ENCODE results near the gene NUBP1. TPM values are rescaled to one million over a fixed set of nuclear protein-coding genes. Genes with fewer than 3 reads are reported as not detected.
"Not testable (repeated sequence)": the region's sequence is repeated elsewhere in the genome, so short reads cannot be mapped to it uniquely, and the experiment has no call there.

Gene NUBP1
- polyA plus RNA-seq, 3 donors, result 31.1 to 33.6 (median 33.5) TPM

DNA sequence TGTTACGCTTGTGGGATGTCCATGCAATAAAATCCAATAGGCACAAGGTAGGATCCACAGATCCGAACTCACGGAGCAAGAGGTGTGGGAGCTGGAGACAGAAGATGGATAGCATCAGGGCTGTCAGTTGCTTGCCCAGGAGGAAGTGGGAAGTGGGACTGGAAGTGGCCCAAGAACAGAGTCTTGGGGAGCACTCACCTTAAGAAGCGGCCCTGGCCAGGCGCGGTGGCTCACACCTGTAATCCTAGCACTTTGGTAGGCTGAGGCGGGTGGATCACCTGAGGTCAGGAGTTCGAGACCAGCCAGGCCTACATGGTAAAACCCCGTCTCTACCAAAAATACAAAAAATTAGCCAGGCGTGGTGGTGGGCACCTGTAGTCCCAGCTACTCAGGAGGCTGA, 2.4 kb upstream of the NUBP1 start:
- DNase-seq (ENCODE audit: extremely low read depth in 1 of 11, low read depth in 9 of 11, low spot score in 4 of 11), result not testable (repeated sequence)

DNA sequence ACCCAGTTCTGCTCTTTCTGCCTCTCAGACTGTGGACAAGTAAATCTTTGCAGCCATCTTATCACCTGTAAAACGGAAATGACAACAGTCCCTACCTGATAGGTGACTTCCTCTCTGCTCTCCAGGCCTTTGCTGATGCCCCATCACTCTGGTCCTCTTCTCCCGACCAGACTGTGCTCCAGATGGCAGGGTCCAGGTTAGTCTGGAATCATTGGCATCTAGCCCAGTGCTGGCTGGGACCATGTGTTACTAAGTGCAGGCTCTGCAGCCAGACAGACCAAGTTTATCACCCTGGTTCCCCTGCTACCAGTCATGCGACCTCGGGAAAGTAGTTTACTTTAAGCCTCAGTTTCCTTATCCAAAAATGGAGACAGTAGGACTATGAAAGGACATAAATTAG, 1.8 kb upstream of the NUBP1 start:
- DNase-seq (ENCODE audit: extremely low read depth in 1 of 11, low read depth in 9 of 11, low spot score in 4 of 11), result no peak

DNA sequence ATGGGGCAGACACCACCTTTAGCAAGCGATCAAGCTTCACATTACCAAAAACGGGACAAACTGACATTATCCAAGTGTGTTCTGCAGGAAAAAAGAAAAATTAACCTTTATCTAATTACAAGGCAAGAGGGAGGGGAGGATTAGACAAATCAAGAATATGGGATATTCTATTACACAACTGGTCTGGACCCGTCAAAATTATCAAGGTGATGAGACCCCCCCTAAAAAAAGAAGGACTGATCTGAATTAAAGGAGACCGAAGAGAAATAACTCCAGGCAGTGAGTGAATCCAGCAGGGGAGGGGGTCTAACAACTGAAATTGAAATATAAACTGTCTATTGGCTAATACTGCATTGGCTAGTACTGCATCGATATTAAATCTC, 424 bp upstream of the NUBP1 start:
- DNase-seq (ENCODE audit: extremely low read depth in 1 of 11, low read depth in 9 of 11, low spot score in 4 of 11), result no peak

DNA sequence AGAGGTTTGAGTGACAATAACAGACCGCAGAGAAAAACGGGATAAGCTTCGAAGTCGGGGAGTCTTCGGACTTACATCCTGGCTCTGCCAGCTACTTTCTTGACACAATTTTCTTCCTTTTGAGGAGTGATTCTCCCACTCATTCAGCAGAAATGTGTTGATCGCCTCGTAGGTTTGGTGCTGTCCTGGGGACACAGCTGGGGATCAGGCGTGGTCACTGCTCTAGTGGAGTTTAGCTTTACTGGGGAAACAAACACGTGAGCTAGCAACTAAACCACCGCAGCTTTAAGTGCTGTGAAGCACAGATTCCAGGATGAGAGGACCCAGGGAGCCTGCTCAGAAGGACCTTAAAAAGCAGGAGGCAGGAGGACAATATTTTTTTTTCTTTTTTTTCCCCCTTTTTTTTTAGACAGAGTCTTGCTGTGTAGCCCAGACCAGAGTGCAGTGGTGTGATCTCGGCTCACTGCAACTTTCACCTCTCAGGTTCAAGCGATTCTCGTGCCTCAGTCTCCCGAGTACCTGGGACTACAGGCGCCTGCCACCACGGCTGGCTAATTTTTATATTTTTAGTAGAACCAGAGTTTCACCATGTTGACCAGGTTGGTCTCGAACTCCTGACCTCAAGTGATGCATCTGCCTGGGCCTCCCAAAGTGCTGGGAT, 858 bp downstream of the NUBP1 start:
- peak in 1 of 11 donors; percentile 24 for DNase-seq (ENCODE audit: extremely low read depth in 1 of 11, low read depth in 9 of 11, low spot score in 4 of 11)

DNA sequence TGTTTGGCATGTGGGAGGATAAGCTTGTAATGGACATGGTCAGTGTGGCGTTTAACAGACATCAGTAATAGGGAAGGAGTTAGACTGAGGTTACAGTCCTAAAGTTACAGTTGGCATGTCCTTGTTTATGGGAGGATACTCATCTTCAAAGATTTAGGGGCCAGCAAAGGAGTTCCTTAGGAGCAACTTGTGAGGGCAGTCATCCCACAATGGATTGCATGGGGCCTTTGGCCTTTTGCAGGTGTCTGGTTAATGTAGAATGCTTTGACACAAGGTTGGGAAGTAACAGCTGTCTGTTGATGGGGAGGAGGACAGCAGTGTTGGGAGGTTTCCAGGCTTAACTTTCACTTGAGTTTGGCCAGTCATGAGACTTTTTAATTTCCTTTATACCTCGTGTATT, 2.2 kb downstream of the NUBP1 start:
- peak in 9 of 11 donors; percentile 37 to 86 (median 75) for DNase-seq (ENCODE audit: extremely low read depth in 1 of 11, low read depth in 9 of 11, low spot score in 4 of 11)

DNA sequence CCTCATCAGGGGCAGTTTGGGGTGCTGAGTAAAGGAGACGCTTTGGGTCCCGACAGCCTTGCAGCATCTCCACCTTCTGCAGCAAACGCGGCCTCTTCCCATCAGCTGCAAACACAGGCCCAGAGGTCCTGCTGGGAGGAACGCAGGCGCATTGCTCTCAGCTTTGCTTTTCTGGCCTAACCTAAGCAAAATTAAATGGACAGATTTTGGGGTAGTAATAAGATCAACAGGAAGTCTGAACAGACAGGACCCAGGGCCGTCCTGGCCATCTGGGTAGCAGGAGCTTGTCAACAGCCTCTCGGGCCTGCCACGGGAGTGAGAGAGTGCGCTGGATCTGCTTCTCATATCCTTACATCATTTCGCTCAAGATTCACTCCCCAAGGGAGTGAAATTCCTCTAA, 7.2 kb downstream of the NUBP1 start:
- DNase-seq (ENCODE audit: extremely low read depth in 1 of 11, low read depth in 9 of 11, low spot score in 4 of 11), result no peak

DNA sequence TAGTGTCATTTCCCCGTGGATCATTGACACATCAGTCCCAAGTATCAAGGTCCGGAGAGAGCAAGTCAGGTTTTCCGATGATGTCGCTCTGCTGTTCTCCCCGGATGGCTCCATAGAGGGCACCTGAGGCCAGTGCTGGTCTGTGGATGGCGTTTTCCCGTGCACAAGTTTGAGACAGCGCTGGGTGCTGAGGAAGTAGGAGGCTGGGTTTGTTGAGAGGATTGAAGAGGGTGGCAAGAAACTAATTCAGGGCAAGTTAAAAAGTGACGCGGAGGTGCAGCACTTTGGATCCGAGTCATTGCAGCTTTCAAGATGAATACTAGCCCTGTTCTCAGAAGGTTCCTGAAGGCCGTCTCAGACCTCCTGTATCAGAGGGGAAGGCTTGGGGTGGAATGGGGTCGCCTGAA, 7.7 kb downstream of the NUBP1 start:
- no peak for DNase-seq (ENCODE audit: extremely low read depth in 1 of 11, low read depth in 9 of 11, low spot score in 4 of 11)

DNA sequence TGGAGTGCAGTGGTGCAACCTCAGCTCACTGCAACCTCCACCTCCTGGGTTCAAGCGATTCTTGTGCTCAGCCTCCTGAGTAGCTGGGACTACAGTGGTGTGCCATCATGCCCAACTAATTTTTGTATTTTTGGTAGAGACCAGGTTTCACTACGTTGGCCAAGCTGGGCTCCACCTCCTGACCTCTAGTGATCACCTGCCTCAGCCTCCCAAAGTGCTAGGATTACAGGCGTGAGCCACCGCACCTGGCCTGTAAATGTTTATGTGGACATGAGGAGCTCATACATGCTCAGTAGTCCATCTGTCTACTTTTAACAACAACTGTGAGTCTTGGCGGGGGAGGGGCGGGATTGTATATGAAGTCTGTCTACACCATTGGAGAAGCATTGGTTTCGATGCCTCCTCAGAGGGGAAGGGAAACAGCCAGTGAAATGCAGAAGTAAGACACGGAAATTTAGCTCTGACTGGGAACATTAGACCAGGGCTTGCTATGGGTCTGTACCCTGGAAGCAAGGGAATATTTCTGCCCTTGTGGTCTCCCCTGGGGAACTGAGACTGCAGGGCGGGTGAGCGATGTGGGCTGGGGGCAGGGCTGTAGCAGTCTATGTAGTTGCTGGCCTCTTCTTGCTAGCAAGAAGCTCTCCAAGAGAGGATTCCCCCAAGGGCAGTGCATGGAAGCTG, 9.3 kb downstream of the NUBP1 start:
- no peak for DNase-seq (ENCODE audit: extremely low read depth in 1 of 11, low read depth in 9 of 11, low spot score in 4 of 11)

DNA sequence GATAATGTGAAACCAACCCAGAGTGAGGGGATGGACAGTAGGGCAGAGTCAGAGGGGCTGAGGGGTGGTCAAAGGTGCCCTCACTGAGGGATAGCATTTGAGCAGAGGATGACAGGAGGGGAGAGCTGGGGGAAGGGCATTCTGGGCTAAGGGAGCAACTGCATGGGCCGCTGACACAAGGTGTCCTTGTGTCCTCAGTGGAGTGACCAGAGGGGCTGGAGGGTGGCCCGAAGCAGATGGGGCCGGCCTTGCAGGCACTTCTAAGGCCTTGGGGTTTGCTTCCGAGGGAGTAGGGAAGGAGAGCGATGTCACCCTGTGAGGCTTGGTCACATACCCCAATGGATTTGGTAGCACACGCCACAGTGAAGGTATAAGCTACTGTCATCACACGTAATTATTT, 10.0 kb downstream of the NUBP1 start:
- DNase-seq (ENCODE audit: extremely low read depth in 1 of 11, low read depth in 9 of 11, low spot score in 4 of 11), result no peak

DNA sequence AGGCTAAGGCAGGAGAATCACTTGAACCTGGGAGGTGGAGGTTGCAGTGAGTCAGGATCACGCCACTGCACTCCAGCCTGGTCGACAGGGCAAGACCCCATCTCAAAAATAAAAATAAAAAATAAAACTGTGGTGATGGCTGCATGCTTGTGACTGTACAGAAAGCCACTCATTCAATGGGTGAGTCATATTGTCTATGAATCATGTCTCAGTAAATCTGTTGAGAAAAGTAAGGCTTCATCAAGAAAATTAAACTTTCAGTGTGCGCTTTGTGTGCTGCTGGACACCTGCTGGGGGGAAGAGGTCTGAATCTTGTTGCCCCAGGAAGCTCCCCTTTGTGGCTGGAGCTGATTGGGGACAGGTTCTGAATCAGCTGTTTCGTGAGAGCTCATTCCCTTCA, 11.3 kb downstream of the NUBP1 start:
- DNase-seq (ENCODE audit: extremely low read depth in 1 of 11, low read depth in 9 of 11, low spot score in 4 of 11), result no peak

DNA sequence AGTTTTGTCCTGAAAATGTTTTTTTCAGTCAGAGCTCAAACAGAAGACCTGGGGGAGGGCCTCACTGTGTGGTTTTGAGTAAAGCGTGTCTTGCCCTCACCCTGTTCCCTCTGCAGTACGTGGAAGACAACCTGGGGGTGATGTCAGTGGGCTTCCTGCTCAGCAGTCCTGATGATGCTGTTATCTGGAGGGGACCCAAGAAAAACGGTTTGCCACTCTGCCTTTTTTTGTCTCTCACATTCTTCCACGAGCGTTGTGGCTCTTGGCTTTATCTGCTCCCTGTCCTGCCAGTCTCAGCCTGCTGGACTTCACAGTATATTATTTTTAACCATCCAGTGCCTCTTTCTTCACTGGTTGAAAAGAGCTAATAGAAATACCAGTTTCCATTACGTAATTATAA, 12.9 kb downstream of the NUBP1 start:
- DNase-seq (ENCODE audit: extremely low read depth in 1 of 11, low read depth in 9 of 11, low spot score in 4 of 11), result no peak

DNA sequence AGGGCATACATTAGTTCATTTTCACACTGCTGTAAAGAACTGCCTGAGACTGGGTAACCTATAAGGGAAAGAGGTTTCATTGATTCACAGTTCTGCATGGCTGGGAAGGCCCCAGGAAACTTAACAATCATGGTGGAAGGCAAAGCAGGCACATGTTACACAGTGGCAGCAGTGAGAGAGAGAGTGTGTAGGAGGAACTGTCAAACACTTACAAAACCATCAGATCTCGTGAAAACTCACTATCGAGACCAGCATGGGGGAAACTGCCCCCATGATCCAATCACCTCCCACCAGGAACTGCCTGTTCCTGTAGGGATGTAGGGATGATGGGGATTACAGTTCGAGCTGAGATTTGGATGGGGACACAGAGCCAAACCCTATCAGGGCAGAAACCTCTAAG, 17.2 kb downstream of the NUBP1 start:
- DNase-seq (ENCODE audit: extremely low read depth in 1 of 11, low read depth in 9 of 11, low spot score in 4 of 11), result no peak

DNA sequence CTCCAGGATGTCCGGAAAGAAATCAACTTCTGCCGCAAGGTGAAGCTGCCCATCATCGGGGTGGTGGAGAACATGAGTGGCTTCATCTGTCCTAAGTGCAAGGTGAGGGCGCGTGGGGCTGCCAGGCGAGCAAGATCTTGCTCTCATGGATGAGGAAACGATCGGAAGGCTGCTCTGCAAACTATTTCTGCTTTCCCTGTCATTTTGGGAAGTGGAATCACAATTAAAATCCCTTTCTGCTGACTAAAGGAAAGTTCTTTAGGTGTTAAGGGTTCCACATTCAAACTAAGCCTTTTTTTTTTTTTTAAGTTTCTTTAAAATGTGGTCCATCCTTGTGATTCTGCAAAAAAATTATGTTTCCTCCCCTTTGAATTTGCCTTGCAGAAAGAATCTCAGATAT, 17.7 kb downstream of the NUBP1 start:
- DNase-seq (ENCODE audit: extremely low read depth in 1 of 11, low read depth in 9 of 11, low spot score in 4 of 11), result no peak

DNA sequence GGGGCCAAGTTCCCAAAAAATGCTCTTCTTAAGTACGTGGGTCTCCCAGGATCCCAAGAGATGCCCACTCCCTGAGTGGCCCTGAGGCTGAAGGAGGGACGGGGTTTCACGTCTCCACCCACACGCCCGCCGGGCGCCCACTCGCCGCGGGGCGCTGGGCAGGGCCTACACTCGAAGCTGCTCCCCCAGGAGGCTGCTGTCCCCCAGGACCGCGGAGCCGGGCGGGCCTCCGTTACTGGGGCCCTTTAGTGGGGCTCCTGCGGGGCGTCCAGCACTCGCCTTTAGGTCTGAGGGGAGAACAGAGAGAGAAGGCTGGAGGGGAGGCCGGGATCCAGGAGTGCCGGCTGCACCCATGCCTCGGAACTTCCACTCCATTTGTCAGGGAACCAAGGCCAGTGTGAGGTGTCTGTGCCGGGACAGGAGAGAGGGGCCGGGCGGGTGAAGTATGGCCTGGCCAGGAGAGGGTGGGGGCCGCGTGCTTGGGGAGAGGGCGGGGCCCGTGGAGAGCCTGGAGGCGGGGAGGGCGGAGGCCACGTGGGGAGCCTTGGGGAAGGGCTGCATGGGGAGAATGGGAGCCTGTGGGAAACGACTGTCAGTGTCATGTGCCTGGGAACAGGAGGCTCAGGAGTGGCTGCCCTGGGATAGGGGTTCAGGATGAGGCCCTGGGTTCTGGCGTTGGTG, 18.8 kb downstream of the NUBP1 start:
- no peak for DNase-seq (ENCODE audit: extremely low read depth in 1 of 11, low read depth in 9 of 11, low spot score in 4 of 11)

DNA sequence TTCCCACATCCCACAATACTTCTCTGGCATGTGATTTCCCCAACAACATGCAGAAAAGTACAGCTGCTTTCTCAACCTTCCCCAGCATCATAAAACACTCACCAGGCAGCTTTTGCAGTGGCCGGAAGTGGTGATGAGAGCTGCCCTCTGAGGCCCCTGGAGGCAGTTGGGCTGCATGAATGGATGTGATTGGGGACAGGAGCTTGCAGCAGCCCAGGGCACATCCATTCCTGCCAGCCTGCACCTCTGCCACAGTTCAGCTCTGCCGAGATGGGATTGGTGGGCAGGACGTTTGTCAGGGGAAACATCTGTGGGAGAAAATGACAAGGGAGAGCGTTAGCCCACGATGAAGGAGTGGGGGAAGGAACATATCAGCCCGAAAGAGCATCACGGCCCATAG, 19.8 kb downstream of the NUBP1 start:
- DNase-seq (ENCODE audit: extremely low read depth in 1 of 11, low read depth in 9 of 11, low spot score in 4 of 11), result no peak

DNA sequence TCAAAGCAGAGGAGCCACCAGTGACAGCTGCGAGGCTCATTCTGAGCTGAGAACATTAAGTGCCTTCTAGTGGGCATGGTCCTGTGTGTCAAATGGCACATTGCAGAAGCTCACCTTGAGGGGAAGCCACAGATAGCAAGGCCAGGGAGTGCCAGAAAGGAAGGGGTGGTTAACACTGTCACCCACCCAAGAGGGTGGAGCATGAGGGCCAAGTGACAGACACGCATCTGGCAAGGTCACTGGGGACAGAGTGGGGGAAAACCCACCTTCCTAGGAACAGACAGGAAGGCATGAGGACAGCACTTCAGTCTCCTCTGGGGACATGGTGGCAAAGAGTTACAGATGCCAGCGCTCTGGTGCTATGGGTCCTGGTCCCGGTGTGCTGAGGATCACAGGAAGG, 22.1 kb downstream of the NUBP1 start:
- DNase-seq (ENCODE audit: extremely low read depth in 1 of 11, low read depth in 9 of 11, low spot score in 4 of 11), result no peak

DNA sequence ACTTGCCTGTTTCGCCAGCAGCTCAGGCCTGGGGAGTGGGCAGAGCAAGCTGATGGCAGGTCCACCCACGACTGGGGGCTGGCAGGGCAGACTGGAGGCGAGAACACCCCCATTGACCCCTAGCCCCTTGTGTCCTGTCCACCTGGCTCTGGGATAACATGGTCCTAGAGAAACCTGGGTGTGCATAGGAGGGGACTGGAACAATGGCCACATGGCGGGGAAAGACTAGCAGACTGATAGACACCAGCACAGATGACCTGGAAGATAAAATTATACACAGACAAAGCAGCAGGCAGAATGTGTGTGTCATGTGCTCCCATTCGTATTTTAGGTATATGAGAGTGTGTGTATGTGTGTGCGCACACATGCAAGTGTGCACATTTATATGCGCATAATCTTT, 23.5 kb downstream of the NUBP1 start:
- DNase-seq (ENCODE audit: extremely low read depth in 1 of 11, low read depth in 9 of 11, low spot score in 4 of 11), result no peak

DNA sequence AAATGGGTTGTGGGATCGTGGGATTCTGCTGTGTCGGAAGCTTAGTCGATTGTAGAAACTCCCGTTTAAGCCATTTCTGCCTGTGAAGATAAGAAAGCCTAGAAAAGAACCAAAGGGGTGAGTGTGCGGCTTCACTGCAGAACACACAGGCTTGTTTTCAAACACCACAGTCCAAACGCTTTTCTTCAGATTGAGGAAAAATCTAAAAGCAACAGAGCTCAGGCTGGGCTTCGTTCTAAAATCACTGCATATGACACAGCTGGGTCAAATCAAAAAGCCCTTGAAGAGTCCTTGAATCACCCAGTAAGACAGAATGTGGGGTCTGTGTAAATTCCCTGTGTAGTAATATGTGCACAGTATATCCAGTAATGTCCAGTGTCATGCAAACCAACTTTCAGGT, 25.7 kb downstream of the NUBP1 start:
- no peak for DNase-seq (ENCODE audit: extremely low read depth in 1 of 11, low read depth in 9 of 11, low spot score in 4 of 11)

DNA sequence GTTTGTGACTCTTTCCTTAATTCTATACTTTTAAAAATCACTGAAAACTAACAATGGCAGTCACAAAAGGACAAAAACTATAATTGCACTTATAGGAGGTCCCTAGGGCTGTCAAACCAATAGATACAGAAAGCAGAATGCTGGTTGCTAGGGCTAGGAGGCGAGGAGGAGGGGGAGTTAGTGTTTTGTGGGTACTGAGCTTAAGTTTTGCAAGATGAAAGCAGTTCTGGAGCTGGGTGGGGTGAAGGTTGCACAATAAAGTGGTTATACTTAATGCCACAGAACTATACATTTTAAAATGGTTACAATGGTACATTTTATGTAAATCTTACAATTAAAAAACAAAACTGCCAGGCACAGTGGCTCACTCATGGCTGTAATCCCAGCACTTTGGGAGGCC, 27.3 kb downstream of the NUBP1 start:
- no peak for DNase-seq (ENCODE audit: extremely low read depth in 1 of 11, low read depth in 9 of 11, low spot score in 4 of 11)

DNA sequence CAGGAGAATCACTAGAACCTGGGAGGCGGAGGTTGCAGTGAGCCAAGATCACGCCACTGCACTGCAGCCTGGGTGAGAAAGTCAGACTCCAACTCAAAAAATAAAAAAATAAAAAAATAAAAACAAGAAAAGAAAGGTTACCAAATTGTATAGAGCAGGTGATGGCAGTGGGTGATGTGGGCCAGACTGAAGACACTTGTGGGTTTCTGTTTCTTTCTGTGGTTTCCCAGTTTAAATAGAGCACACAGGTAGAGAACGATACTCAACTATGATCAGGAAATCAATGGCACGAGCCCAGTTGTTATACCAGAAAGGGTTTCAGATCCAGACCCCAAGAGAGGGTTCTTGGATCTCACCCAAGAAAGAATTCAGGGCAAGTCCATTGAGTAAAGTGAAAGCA, 32.6 kb downstream of the NUBP1 start:
- no peak for DNase-seq (ENCODE audit: extremely low read depth in 1 of 11, low read depth in 9 of 11, low spot score in 4 of 11)

DNA sequence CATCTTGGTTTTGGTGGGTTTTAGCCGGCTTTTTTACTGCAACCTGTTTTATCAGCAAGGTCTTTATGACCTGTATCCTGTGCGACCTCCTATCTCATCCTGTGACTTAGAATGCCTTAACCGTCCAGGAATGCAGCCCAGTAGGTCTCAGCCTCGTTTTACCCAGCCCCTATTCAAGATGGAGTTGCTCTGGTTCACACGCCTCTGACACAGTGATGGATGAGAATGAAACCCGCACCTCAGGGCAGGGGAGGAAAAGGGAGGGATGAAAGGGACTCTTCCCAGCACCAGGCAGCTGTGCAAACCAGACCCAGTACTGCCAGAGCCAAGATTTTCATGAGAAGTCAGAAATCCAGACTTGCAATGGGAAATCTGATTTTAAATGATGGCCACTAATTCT, 33.3 kb downstream of the NUBP1 start:
- DNase-seq (ENCODE audit: extremely low read depth in 1 of 11, low read depth in 9 of 11, low spot score in 4 of 11), result not testable (repeated sequence)
